CD14-positive monocyte (primary cell): Measurements from ENCODE around the gene DNAJB5. TPM values are rescaled to one million over a fixed set of nuclear protein-coding genes. Genes with fewer than 3 reads are reported as not detected.

ENCODE experiments used
- DNase-seq, 3 donors: peaks; one replicate each; pipeline ENCODE4 v3.0.0-alpha.2; 2011 to 2022
- H2AFZ ChIP-seq: 2 replicates; pipeline ENCODE4 v1.6.0; 2012; ENCODE audit warnings: mild to moderate bottlenecking, low read depth, low read length, inconsistent platforms; ENCODE audit not compliant: insufficient read depth, poor library complexity, severe bottlenecking
- H3K27ac ChIP-seq, 2 donors: 1 replicate in 1 of 2; 2 replicates in 1 of 2; pipeline ENCODE4 v1.5.1; 2012 to 2013; ENCODE audit warnings: low read length in 2 of 2, control low read depth in 1 of 2, inconsistent platforms in 1 of 2, low read depth in 1 of 2, mild to moderate bottlenecking in 1 of 2
- H3K27me3 ChIP-seq, 2 donors: one replicate each; pipeline versions ENCODE4 v1.6.0 to v1.6.1; 2011 to 2013; ENCODE audit warnings: low read length in 2 of 2; ENCODE audit not compliant: control insufficient read depth in 2 of 2, insufficient read depth in 2 of 2
- H3K36me3 ChIP-seq, 2 donors: replicated peaks in 1 of 2; 1 replicate in 1 of 2; 2 replicates in 1 of 2; pipeline versions ENCODE4 v1.5.1 to v1.6.1; 2012 to 2013; ENCODE audit warnings: low read length in 2 of 2, control low read depth in 1 of 2, inconsistent platforms in 1 of 2, mild to moderate bottlenecking in 1 of 2; ENCODE audit not compliant: insufficient read depth in 2 of 2, control insufficient read depth in 1 of 2
- H3K4me1 ChIP-seq, 2 donors: 1 replicate in 1 of 2; 2 replicates in 1 of 2; pipeline versions ENCODE4 v1.5.1 to v1.6.1; 2012 to 2013; ENCODE audit warnings: low read length in 2 of 2, control low read depth in 1 of 2, inconsistent platforms in 1 of 2, mild to moderate bottlenecking in 1 of 2, moderate library complexity in 1 of 2; ENCODE audit not compliant: insufficient read depth in 2 of 2, control insufficient read depth in 1 of 2
- H3K4me2 ChIP-seq: replicated peaks from 2 replicates; pipeline ENCODE3; 2012; ENCODE audit warnings: low read length, moderate library complexity, mild to moderate bottlenecking; ENCODE audit not compliant: poor library complexity, severe bottlenecking; ENCODE audit errors: extremely low read depth
- H3K4me3 ChIP-seq, 3 experiments: fragments of 200-600 bp in 1 of 3; sonication (generic) in 1 of 3; replicated peaks in 1 of 3; 1 replicate in 2 of 3; 2 replicates in 1 of 3; pipeline ENCODE4 v1.5.1; 2011 to 2013; ENCODE audit warnings: low read length in 3 of 3, mild to moderate bottlenecking in 3 of 3, control low read depth in 2 of 3, low read depth in 2 of 3, inconsistent platforms in 1 of 3, moderate library complexity in 1 of 3
- H3K79me2 ChIP-seq: 2 replicates; pipeline ENCODE4 v1.6.0; 2012; ENCODE audit warnings: mild to moderate bottlenecking, control low read depth, inconsistent platforms, low read length, moderate library complexity; ENCODE audit not compliant: insufficient read depth
- H3K9ac ChIP-seq: 2 replicates; pipeline ENCODE4 v1.6.0; 2017; ENCODE audit warnings: low read length, mild to moderate bottlenecking; ENCODE audit not compliant: insufficient read depth, poor library complexity, severe bottlenecking
- H3K9me3 ChIP-seq, 2 donors: replicated peaks in 1 of 2; 1 replicate in 1 of 2; 2 replicates in 1 of 2; pipeline versions ENCODE4 v1.5.1 to v1.6.1; 2012 to 2013; ENCODE audit warnings: low read length in 2 of 2, control low read depth in 1 of 2; ENCODE audit not compliant: control insufficient read depth in 1 of 2, insufficient read depth in 1 of 2
- H4K20me1 ChIP-seq: 2 replicates; pipeline ENCODE4 v1.6.0; 2012; ENCODE audit warnings: mild to moderate bottlenecking, low read length, control low read depth, moderate library complexity; ENCODE audit not compliant: insufficient read depth
- H3K27ac Mint-ChIP-seq, 7 donors: one replicate each; pipeline ENCODE4 v1.8.0; 2020; ENCODE audit warnings: mild to moderate bottlenecking in 7 of 7, mixed read lengths in 7 of 7, moderate library complexity in 6 of 7, inconsistent platforms in 2 of 7
- H3K27me3 Mint-ChIP-seq, 3 donors: one replicate each; pipeline ENCODE4 v1.8.0; 2021 to 2022; ENCODE audit warnings: low read depth in 3 of 3, mild to moderate bottlenecking in 3 of 3, mixed read lengths in 3 of 3, moderate library complexity in 3 of 3, inconsistent platforms in 1 of 3
- H3K36me3 Mint-ChIP-seq, 2 donors: one replicate each; pipeline ENCODE4 v1.8.0; 2020; ENCODE audit warnings: mixed read lengths in 2 of 2, inconsistent platforms in 1 of 2, mild to moderate bottlenecking in 1 of 2
- H3K4me1 Mint-ChIP-seq: one replicate; pipeline ENCODE4 v1.8.0; 2020; ENCODE audit warnings: mild to moderate bottlenecking, mixed read lengths
- H3K4me3 Mint-ChIP-seq, 2 donors: one replicate each; pipeline ENCODE4 v1.8.0; 2020; ENCODE audit warnings: mild to moderate bottlenecking in 2 of 2, mixed read lengths in 2 of 2, moderate library complexity in 1 of 2
- H3K9me3 Mint-ChIP-seq, 7 donors: one replicate each; pipeline ENCODE4 v1.8.0; 2020 to 2022; ENCODE audit warnings: mixed read lengths in 7 of 7, mild to moderate bottlenecking in 6 of 7, moderate library complexity in 6 of 7, inconsistent platforms in 2 of 7
- CTCF ChIP-seq: fragments of 200-600 bp; IDR thresholded peaks from one replicate; pipeline ENCODE4 v1.8.0; 2022; ENCODE audit warnings: antibody characterized with exemption, mild to moderate bottlenecking
- WGBS: methylation state at CpG from one replicate; pipeline ENCODE4 v1.1.5; 2013; ENCODE audit warnings: missing lambda C conversion rate; ENCODE audit not compliant: insufficient coverage; 5-methylcytosine and 5-hydroxymethylcytosine counted together
- intact Hi-C, 2 donors: fragments of 100-400 bp; cut with micrococcal nuclease; formaldehyde crosslinking; loops; one replicate each; pipeline versions ENCODE4 v1.15.0 to v1.15.1; 2023
- polyA plus RNA-seq, 3 donors: library from polyadenylated mRNA; depleted of rRNA in 1 of 3; unstranded in 2 of 3; stranded (reverse) in 1 of 3; fragments of 300-500 nt in 2 of 3; fragments of >200 nt in 1 of 3; fragmentation: Illumina TruSeq in 2 of 3; gene quantifications; 1 replicate in 2 of 3; 2 replicates in 1 of 3; pipeline ENCODE4 v1.2.3, GENCODE V29; 2012 to 2021

The DNAJB5 gene
- polyA plus RNA-seq, 3 donors, result 0.66 to 1.9 (median 0.84) TPM

GRCh38 chr9:35027860-35028259, 38.3 kb downstream of the DNAJB5 start:
- Mint-ChIP-seq H3K27ac (no peak overlapping the region), H3K4me3 (no peak overlapping the region), H3K36me3 (no peaks in the 10 kb centered on the region), H3K4me1 (peaks cover 10% of the 10 kb centered on the region), H3K9me3 (peaks cover 0 to 3% (median 0%) of the 10 kb centered on the region in 7 donors), H3K27me3 (peaks cover 1 to 2% (median 2%) of the 10 kb centered on the region in 3 donors)
- Histone ChIP-seq H3K4me3 (no peak overlapping the region), H3K4me2 (no peak overlapping the region), H2AFZ (no peak overlapping the region), H3K36me3 (no peaks in the 10 kb centered on the region), H3K9ac (no peak overlapping the region), H3K4me1 (no peaks in the 10 kb centered on the region), H3K27ac (no peak overlapping the region), H3K27me3 (no peaks in the 10 kb centered on the region), H3K79me2 (no peaks in the 10 kb centered on the region), H4K20me1 (no peaks in the 10 kb centered on the region), H3K9me3 (no peaks in the 10 kb centered on the region)
- TF ChIP-seq CTCF, result no peak
- WGBS, result no CpG with 5 or more reads among the region's 1 CpG
- no peak for DNase-seq
- intact Hi-C loops, result no loop called here

DNA sequence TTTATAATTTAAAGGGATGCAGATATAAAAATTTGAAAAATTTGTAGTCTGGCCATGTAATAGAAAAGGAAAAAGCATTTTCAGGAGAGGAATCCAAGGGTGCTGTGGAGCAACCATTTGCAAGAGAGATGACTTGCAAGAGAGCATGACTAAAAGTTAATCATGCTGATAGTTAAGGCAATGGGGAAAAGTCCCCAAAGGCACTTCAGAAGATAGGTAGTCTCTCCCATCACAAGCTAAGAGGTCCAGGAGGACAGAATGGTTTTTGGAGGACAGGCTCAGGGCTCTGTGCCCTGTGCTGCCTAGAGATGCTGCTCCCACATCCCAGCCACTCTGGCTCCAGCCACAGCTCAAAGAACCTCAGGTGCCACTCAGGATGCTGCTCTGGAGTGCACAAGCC, 38.8 kb downstream of the DNAJB5 start:
- Mint-ChIP-seq H3K9me3 (peaks cover 0 to 3% (median 0%) of the 10 kb centered on the region in 7 donors), H3K27ac (no peak overlapping the region), H3K4me3 (no peak overlapping the region), H3K36me3 (no peaks in the 10 kb centered on the region), H3K27me3 (peaks cover 1 to 2% (median 2%) of the 10 kb centered on the region in 3 donors), H3K4me1 (peaks cover 9% of the 10 kb centered on the region)
- Histone ChIP-seq H4K20me1 (no peaks in the 10 kb centered on the region), H3K9me3 (no peaks in the 10 kb centered on the region), H3K4me3 (no peak overlapping the region), H3K36me3 (no peaks in the 10 kb centered on the region), H3K9ac (no peak overlapping the region), H3K4me2 (no peak overlapping the region), H3K27ac (no peak overlapping the region), H3K27me3 (no peaks in the 10 kb centered on the region), H3K4me1 (no peaks in the 10 kb centered on the region), H2AFZ (no peak overlapping the region), H3K79me2 (no peaks in the 10 kb centered on the region)
- intact Hi-C loops, result no loop called here
- no peak for TF ChIP-seq CTCF
- DNase-seq, result no peak
